Left lung (tissue), 10 donors: ENCODE results near the gene SLC25A25. TPM values are rescaled to one million over a fixed set of nuclear protein-coding genes. Genes with fewer than 3 reads are reported as not detected.

Experiments used
- ATAC-seq: fragments of 200-7000 bp; cut with Tn5 transposase; one replicate; pipeline ENCODE4 v1.9.1; 2020; ENCODE audit warnings: moderate library complexity
- DNase-seq, 4 donors: peaks; one replicate each; pipeline ENCODE4 v3.0.0-alpha.2; 2013 to 2020
- H3K27ac ChIP-seq, 2 donors: fragments of 200-600 bp; sonication (generic) in 1 of 2; one replicate each; pipeline versions ENCODE4 v1.5.0 to v1.8.0; 2020 to 2021
- H3K27me3 ChIP-seq, 2 donors: fragments of 200-600 bp; sonication (generic) in 1 of 2; one replicate each; pipeline versions ENCODE4 v1.5.0 to v1.8.0; 2020 to 2021
- H3K36me3 ChIP-seq, 2 donors: fragments of 200-600 bp; sonication (generic) in 1 of 2; one replicate each; pipeline versions ENCODE4 v1.5.0 to v1.8.0; 2020 to 2021
- H3K4me1 ChIP-seq, 2 donors: fragments of 200-600 bp; one replicate each; pipeline ENCODE4 v1.8.0; 2021
- H3K4me3 ChIP-seq, 2 donors: fragments of 200-600 bp; sonication (generic) in 1 of 2; one replicate each; pipeline versions ENCODE4 v1.5.0 to v1.8.0; 2020 to 2021; ENCODE audit warnings: mild to moderate bottlenecking in 1 of 2
- H3K9me3 ChIP-seq, 2 donors: fragments of 200-600 bp; sonication (generic) in 1 of 2; one replicate each; pipeline versions ENCODE4 v1.5.0 to v1.8.0; 2020 to 2021
- CTCF ChIP-seq, 2 donors: fragments of 200-600 bp; sonication (generic) in 1 of 2; IDR thresholded peaks; one replicate each; pipeline versions ENCODE4 v1.5.0 to v1.8.0; 2021; ENCODE audit warnings: antibody characterized with exemption in 2 of 2
- intact Hi-C, 2 donors: fragments of 100-400 bp; cut with DNase I; formaldehyde crosslinking; loops; one replicate each; pipeline versions ENCODE4 v1.11.2 to v1.14.2; 2022
- polyA plus RNA-seq, 6 donors: library from polyadenylated mRNA; unstranded; fragments of 120-200 nt; gene quantifications; one replicate each; pipeline ENCODE4 v1.2.1, GENCODE V29; 2013; ENCODE audit not compliant: insufficient read length in 6 of 6
- total RNA-seq, 2 donors: library from RNA; stranded (reverse); fragmentation: NEBNext Ultra II Directional; extraction: Animal tissue kit (Norgen Biotek cat#: 25700); gene quantifications; one replicate each; pipeline ENCODE4 v1.2.1, GENCODE V29; 2021
- donor health status: DM: no; HTN: yes; CAD: no.
- donor health status: DM: no; HTN: no; CAD: no.

SLC25A25 gene
- total and polyA plus RNA-seq, 8 donors: 9.8 to 21.0 (median 15.4) TPM

DNA sequence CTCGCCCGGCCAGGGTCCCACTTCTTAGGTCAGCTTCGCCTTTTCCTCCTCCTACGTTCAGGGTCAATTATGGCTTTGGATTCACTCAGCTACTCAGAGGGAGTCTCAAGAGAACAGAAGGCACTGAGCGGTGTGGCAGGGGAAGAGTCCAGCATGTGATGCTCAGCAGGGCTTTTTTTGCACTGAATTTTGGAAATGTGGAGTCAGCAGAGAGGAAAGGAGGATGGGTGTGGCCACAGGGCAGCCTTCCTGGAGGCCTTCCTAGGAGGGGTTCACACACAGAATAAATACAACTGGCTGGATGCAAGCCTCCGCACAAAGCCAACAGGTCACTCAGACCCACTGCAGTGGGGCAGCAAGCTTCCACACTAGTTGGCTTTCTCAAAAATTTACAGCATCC is 5.8 kb upstream of the SLC25A25 start:
- Histone ChIP-seq H3K36me3 (peaks cover 0 to 15% of the 10 kb centered on the region in 2 donors), H3K4me3 (no peak overlapping the region), H3K27me3 (no peaks in the 10 kb centered on the region), H3K4me1 (peaks cover 25 to 68% of the 10 kb centered on the region in 2 donors), H3K9me3 (no peaks in the 10 kb centered on the region), H3K27ac (peak overlapping the region in 1 of 2 donors; percentile 43)
- TF ChIP-seq CTCF (IDR thresholded peaks at IDR 0.05): no peak
- intact Hi-C loops: no loop called here
- ATAC-seq: no peak
- DNase-seq: peak in 1 of 4 donors; percentile 5

- Histone ChIP-seq H3K27ac (peak overlapping the region in 1 of 2 donors; percentile 43), H3K27me3 (no peaks in the 10 kb centered on the region), H3K4me3 (no peak overlapping the region), H3K36me3 (peaks cover 0 to 15% of the 10 kb centered on the region in 2 donors), H3K4me1 (peaks cover 20 to 65% of the 10 kb centered on the region in 2 donors), H3K9me3 (no peaks in the 10 kb centered on the region)
- ATAC-seq (no peak), DNase-seq (peak in 1 of 4 donors; percentile 55)
- no peak for TF ChIP-seq CTCF (IDR thresholded peaks at IDR 0.05)
- intact Hi-C loops: no loop called here
Observed at GRCh38 chr9:128062846-128063831, 4.9 kb upstream of the SLC25A25 start.

DNA sequence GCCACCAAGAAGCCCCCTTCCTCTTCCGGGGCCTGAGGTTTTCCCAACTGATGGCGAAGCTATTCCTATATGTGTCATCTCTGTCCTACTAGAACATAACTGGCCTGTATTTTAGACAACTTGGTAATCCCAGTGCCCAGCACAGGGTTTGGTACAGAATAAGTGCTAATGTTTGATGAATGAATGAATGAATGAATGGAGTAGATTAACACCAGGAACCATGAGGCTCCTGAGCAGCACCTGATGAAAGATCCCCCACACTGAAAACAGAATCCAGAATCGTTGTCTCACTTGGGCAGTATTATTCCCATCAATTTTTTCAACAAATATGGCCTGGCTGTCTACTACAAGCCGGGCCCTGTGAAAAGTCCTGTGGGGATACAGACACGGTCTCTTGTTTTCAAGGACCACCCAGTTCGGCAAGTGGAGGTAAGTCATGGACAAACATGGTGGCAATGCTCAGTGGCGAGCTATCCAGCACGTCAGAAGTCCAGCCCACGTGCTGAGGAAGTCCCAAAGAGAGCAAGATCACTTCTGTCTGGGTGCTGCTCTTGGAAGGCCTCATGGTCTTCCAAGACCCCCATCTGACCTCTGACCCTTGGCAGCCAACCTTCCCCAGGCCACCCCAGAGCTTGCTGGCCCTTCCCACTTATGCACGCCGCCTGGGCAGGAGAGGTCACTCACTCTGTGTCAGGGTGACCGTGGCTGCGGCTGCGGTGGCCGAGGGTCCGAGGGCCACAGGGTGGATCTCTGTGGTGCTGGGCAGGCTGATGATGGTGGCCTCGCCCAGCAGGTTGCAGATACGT is 1.9 kb upstream of the SLC25A25 start:
- no peaks in the 10 kb centered on the region for H3K27me3 ChIP-seq
- peaks cover 27 to 81% of the 10 kb centered on the region in 2 donors for H3K4me1 ChIP-seq
- H3K4me3 ChIP-seq: peak overlapping the region; percentile 35 to 97
- peaks cover 0 to 15% of the 10 kb centered on the region in 2 donors for H3K36me3 ChIP-seq
- ATAC-seq: no peak
- H3K9me3 ChIP-seq: no peaks in the 10 kb centered on the region
- TF ChIP-seq CTCF (IDR thresholded peaks at IDR 0.05): no peak
- peak in 2 of 4 donors; percentile 47 to 78 for DNase-seq
- intact Hi-C loops: no loop called here
- peak overlapping the region in 1 of 2 donors; percentile 97 for H3K27ac ChIP-seq

DNA sequence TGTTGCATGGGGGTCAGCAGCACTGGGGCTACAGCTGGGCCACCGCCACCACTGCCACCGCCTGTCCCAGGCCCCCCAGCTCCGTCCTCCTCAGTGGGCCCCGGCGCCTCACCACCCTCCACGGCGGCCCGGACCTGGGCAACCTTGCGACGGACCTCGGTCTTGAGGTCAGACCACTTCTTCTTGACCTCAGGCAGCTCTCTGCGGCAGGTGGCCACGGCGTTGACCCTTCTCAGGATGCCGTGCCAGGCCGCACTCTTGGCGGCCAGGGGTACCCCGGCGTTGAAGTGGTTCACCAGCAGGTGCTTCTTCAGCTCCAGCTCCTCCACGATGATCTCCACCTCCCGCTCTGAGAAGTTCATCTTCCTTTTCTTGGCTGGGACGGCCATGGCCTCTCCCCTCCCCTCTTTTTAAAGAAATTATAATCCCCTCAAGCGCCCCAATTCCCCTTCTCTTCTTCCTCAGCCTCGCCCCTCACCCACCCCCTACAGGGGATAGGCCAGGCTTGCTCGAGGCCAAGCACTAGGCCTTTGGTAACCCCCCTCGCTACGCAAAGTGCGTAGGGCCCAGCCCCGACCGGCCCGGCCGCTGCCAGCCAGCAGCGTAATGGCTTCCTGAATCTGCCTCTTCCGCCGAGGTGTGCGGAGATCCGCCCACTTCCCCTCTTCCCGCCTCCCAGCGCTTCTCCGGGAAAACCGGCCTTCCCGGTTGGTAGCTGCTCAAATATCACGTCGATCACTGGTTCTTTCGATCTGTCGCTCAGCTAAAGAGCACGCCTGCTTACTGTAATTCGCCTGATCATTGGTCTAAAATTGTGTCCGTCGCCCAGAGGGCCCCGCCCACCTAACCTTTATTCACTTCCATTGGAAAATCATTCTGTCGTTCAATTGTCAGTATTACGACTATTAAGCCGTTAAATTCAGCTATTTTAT is 1.1 kb upstream of the SLC25A25 start, which contains the start of gene NAIF1:
Gene NAIF1, minus strand, starts transcription at position 608 of the 932 bp plus-strand sequence. Its CDS starts 219 bp downstream, at position 389.
- intact Hi-C loops: no loop called here
- DNase-seq (peak; percentile 97 to 99 (median 98)), ATAC-seq (peak; percentile 83)
- no peaks in the 10 kb centered on the region for H3K27me3 ChIP-seq
- peak within 1 kb of the TSS; percentile 86 to 97 for H3K4me3 ChIP-seq
- H3K4me1 ChIP-seq: peaks cover 32 to 81% of the 10 kb centered on the region in 2 donors
- peak within 1 kb of the TSS; percentile 97 to 99 for H3K27ac ChIP-seq
- no peaks in the 10 kb centered on the region for H3K9me3 ChIP-seq
- peaks cover 0 to 15% of the 10 kb centered on the region in 2 donors for H3K36me3 ChIP-seq
- TF ChIP-seq CTCF (IDR thresholded peaks at IDR 0.05): no peak
